Testis (tissue), 3 donors: ENCODE measurements around the gene NECTIN1. TPM values are rescaled to one million over a fixed set of nuclear protein-coding genes. Genes with fewer than 3 reads are reported as not detected.

Experiments
- DNase-seq: peaks from one replicate; pipeline ENCODE4 v3.0.0-alpha.2; 2019
- H3K27ac ChIP-seq, 2 donors: fragments of 200-600 bp; sonication (generic); one replicate each; pipeline ENCODE4 v1.5.1; 2019
- H3K27me3 ChIP-seq: fragments of 200-600 bp; sonication (generic); one replicate; pipeline ENCODE4 v1.5.1; 2019
- H3K36me3 ChIP-seq: fragments of 200-600 bp; sonication (generic); one replicate; pipeline ENCODE4 v1.5.1; 2017; ENCODE audit warnings: low read depth; ENCODE audit errors: missing control alignments
- H3K4me1 ChIP-seq: fragments of 200-600 bp; sonication (generic); one replicate; pipeline ENCODE4 v1.5.1; 2019
- H3K4me3 ChIP-seq, 2 donors: fragments of 200-600 bp; sonication (generic); one replicate each; pipeline ENCODE4 v1.5.1; 2017 to 2019
- H3K9me3 ChIP-seq: fragments of 200-600 bp; sonication (generic); one replicate; pipeline ENCODE4 v1.5.1; 2017
- CTCF ChIP-seq, 3 experiments: fragments of 450-650 bp in 2 of 3; fragments of 200-600 bp in 1 of 3; sonication (generic) in 1 of 3; IDR thresholded peaks; one replicate each; pipeline ENCODE4 v1.5.1; 2016 to 2019; ENCODE audit warnings: antibody characterized with exemption in 3 of 3, mild to moderate bottlenecking in 2 of 3, moderate library complexity in 1 of 3
- POLR2A ChIP-seq: fragments of 450-650 bp; IDR thresholded peaks from one replicate; pipeline ENCODE4 v1.6.1; 2017; ENCODE audit warnings: antibody characterized with exemption, mild to moderate bottlenecking, moderate library complexity
- WGBS, 2 donors: methylation state at CpG; one replicate each; pipeline ENCODE4 v1.1.5; 2018; 5-methylcytosine and 5-hydroxymethylcytosine counted together
- intact Hi-C: fragments of 100-400 bp; cut with DNase I; formaldehyde crosslinking; loops from one replicate; pipeline ENCODE4 v1.15.1; 2023; ENCODE audit warnings: low total_unique reads
- polyA plus RNA-seq: library from polyadenylated mRNA; stranded (reverse); fragments of 350-450 nt; fragmentation: Illumina TruSeq; extraction: RNeasy Lipid Tissue Mini Kit (QIAGEN cat#74804); gene quantifications from one replicate; pipeline ENCODE4 v1.2.3, GENCODE V29; 2014; ENCODE audit warnings: low read depth, low replicate concordance; ENCODE audit not compliant: insufficient read depth
- total RNA-seq, 2 donors: library from RNA; depleted of rRNA; stranded (reverse); fragments of >200 nt; gene quantifications; one replicate each; pipeline ENCODE4 v1.2.3, GENCODE V29; 2016

NECTIN1 gene
- total and polyA plus RNA-seq, 3 donors from 2014 or later: 5.2 to 5.4 (median 5.2) TPM

- WGBS, 2 donors: 15 to 16% methylated on average over 19 to 21 of the region's 21 CpGs
- intact Hi-C loops: loop anchor here (5.0 kb wide), 1 partner anchor 248 kb away; no protein-coding TSS in a partner anchor
- Histone ChIP-seq H3K27me3 (no peaks in the 10 kb centered on the region), H3K36me3 (no peaks in the 10 kb centered on the region), H3K4me3 (peak overlapping the region; percentile 62 to 81), H3K9me3 (no peaks in the 10 kb centered on the region), H3K4me1 (peaks cover 21% of the 10 kb centered on the region), H3K27ac (no peak overlapping the region)
- TF ChIP-seq POLR2A (no peak), CTCF (IDR thresholded peaks at IDR 0.05) (no peak)
- peak; percentile 57 for DNase-seq
Measured at GRCh38 chr11:119729951-119730613, 1.1 kb upstream of the NECTIN1 start.

- no peaks in the 10 kb centered on the region for H3K36me3 ChIP-seq
- peak overlapping the region; percentile 62 to 81 for H3K4me3 ChIP-seq
- no peak for DNase-seq
- peaks cover 21% of the 10 kb centered on the region for H3K4me1 ChIP-seq
- no peaks in the 10 kb centered on the region for H3K9me3 ChIP-seq
- TF ChIP-seq CTCF (IDR thresholded peaks at IDR 0.05): no peak
- TF ChIP-seq POLR2A: no peak
- 1% methylated on average over 17 to 21 of the region's 21 CpGs for WGBS, 2 donors
- H3K27me3 ChIP-seq: no peaks in the 10 kb centered on the region
- intact Hi-C loops: loop anchor here (5.0 kb wide), 1 partner anchor 247 kb away; no protein-coding TSS in a partner anchor
- peak overlapping the region; percentile 16 to 86 for H3K27ac ChIP-seq
Measured at GRCh38 chr11:119729581-119729927, 554 bp upstream of the NECTIN1 start.

DNA sequence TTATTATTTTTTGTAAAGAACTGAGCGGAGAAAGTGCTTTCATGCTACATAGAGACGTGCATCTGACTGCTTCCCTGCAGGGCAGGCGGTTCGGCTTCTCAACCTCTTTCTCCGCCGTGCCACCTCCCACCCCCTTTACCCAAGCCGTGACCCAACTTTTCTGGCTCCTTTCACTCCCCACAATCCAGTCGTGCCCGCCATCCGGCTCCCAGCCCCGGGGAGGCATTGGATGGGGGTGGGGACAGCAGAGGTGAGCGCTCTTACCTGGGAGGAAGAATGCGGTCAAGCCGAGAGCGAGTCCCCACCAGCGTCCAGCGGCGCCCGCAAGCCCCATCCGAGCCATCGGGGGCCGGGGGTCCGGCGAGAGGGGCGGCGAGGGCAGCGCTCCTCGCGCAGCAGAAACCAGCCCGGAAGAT is 781 bp downstream of the NECTIN1 start:
- TF ChIP-seq CTCF (IDR thresholded peaks at IDR 0.05) (no peak), POLR2A (no peak)
- Histone ChIP-seq H3K9me3 (no peaks in the 10 kb centered on the region), H3K4me1 (peaks cover 21% of the 10 kb centered on the region), H3K27me3 (no peaks in the 10 kb centered on the region), H3K36me3 (no peaks in the 10 kb centered on the region), H3K4me3 (peak overlapping the region; percentile 62 to 81), H3K27ac (peak overlapping the region; percentile 59 to 86)
- WGBS, 2 donors: 0 to 1% methylated on average over 7 to 30 of the region's 30 CpGs
- DNase-seq: no peak
- intact Hi-C loops: loop anchor here (5.0 kb wide), 1 partner anchor 246 kb away; no protein-coding TSS in a partner anchor

DNA sequence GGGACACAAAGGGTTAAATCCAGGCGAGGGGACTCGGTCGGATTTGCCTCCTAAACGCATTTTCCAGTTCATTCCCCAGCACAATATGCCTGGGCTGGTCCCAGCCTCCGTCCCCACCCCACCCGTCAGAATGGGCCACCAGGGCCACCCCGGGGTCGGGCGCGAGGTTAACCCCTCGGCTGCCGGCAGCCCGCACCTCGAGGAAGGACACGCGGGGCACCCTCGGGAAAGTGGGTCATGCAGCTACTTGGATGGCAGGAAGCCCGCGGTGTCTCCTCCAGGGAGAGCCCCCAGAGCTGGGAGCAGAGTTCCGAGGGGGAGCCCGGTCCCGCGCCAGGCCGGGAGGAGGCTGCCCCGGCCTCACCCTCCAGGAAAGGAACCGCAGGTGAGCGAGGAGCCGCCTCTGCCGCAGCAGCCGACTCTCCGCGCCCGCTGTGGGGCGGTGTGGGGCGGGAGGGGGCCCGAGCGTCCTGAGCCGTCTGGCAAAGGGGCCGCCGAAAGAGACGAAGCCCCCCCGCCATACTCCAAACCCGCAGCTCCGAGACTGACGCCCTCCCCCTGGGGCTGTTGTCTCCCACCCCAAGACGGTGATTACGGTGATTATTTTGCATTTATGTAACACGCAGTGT is 1.4 kb downstream of the NECTIN1 start:
- H3K9me3 ChIP-seq: no peaks in the 10 kb centered on the region
- H3K36me3 ChIP-seq: no peaks in the 10 kb centered on the region
- TF ChIP-seq POLR2A (no peak), CTCF (IDR thresholded peaks at IDR 0.05) (no peak)
- H3K4me1 ChIP-seq: peaks cover 21% of the 10 kb centered on the region
- peak overlapping the region; percentile 62 to 81 for H3K4me3 ChIP-seq
- no peaks in the 10 kb centered on the region for H3K27me3 ChIP-seq
- no peak overlapping the region for H3K27ac ChIP-seq
- intact Hi-C loops: loop anchor here (5.0 kb wide), 1 partner anchor 245 kb away; no protein-coding TSS in a partner anchor
- 0% methylated on average over 12 to 37 of the region's 48 CpGs for WGBS, 2 donors
- no peak for DNase-seq
